Prostate gland (tissue), 2 donors: Measurements from ENCODE around the gene HIVEP3.

ENCODE experiments used
- CTCF ChIP-seq, 4 experiments: fragments of 200-600 bp in 2 of 4; fragments of 450-650 bp in 2 of 4; sonication (generic) in 2 of 4; IDR thresholded peaks; 1 replicate in 3 of 4; 2 replicates in 1 of 4; pipeline ENCODE4 v1.5.1; 2016 to 2019; ENCODE audit warnings: antibody characterized with exemption in 4 of 4, mild to moderate bottlenecking in 2 of 4, moderate library complexity in 2 of 4
- POLR2A ChIP-seq: fragments of 450-650 bp; IDR thresholded peaks from one replicate; pipeline ENCODE4 v1.6.1; 2016; ENCODE audit warnings: antibody characterized with exemption, mild to moderate bottlenecking

DNA sequence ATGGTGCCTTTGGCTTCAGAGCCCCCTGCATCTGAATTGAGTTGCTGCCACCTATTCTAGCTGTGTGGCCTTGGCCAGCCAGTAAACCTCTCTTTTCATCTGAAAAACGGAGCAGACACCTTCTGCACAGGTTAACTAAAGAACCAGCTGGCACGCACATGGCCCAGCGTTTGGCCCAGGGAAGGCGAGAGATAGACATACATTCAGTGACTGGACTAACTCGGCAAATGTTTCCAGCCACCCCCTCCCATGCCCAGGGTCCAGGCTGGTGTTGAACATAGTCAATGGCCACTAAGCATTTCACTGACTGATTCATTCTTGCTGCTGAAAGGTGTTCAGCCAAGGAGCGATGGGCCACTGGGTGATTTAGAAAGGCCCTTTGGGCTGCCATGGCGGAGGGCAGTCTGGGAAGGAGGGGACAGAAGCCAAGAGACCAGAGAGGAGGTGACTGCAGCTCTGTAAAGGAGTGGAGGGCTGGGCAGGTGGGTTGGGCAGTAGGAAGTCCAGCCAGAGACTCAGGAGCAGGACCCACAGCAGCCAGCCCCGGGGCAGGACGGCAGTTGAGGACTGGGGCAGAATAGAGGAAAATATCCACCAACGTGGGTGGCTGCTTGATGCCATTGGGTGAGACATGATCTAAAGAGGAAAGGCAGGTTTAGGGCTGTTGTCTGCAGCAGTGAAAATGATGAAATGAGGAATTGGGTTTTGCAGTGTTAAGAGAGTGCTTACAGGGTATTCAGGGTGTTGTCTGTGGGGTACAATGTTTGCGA lies 184.3 kb downstream of the HIVEP3 start:
- TF ChIP-seq CTCF (IDR thresholded peaks at IDR 0.05) = no peak
- no peak for TF ChIP-seq POLR2A
